OCI-LY3 (cell line): ENCODE measurements around the gene UNC13D.

Experiments
- CTCF ChIP-seq: fragments of 200-600, 300-600 bp; sonication (generic); IDR thresholded peaks from 2 replicates; pipeline ENCODE4 v1.5.1; 2014; ENCODE audit warnings: antibody characterized with exemption, low read length, low read depth
- EZH2phosphoT487 ChIP-seq: fragments of 200-600 bp; shearing (Covaris generic); IDR thresholded peaks from 2 replicates; pipeline ENCODE4 v1.6.1; 2018; ENCODE audit warnings: antibody characterized with exemption, mixed run types, low read depth

DNA sequence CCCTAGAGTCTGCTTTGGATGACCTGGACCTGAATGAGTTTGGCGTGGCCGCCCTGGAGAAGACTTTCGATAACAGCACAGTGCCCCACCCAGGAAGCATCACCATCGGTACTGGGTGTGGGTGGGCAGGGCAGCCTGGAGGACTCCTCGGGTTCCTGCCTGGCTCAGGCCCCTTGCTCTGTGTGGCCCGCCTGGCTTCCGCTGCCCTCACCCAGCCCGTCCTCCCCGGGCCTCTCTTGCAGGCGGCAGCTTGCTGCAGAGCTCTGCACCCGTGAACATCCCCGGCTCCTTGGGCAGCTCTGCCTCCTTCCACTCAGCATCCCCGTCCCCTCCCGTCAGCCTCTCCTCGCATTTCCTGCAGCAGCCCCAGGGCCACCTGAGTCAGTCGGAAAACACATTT is 24.5 kb downstream of the UNC13D start:
- no peak for TF ChIP-seq EZH2phosphoT487
- TF ChIP-seq CTCF = no peak
